MCF 10A (cell line): ENCODE data around the gene SPI1. TPM values are rescaled to one million over a fixed set of nuclear protein-coding genes. Genes with fewer than 3 reads are reported as not detected.

ENCODE experiments used
- BruUV-seq: library from RNA; stranded (reverse); fragments of 400-500 nt; replicated peaks from 2 replicates; lab custom pipeline; 2021; lab: Mats Ljungman, UMichigan
- CTCF ChIA-PET: fragments of 300-600 bp; sonication (Branson Sonifier 250); formaldehyde crosslinking; extraction: SDS; loops from one replicate; lab custom pipeline; 2021; ENCODE audit warnings: antibody characterized with exemption, inconsistent platforms; lab: Yijun Ruan, JAX
- POLR2A ChIA-PET: fragments of 300-600, 350-650 bp; sonication (Branson Sonifier 250); formaldehyde crosslinking; extraction: SDS; loops from one replicate; lab custom pipeline; 2020; ENCODE audit warnings: antibody characterized with exemption, inconsistent platforms; lab: Yijun Ruan, JAX
- DNase-seq: peaks from one replicate; pipeline ENCODE4 v3.0.0-alpha.2; 2018; ENCODE audit not compliant: unreplicated experiment
- H3K27ac Mint-ChIP-seq: one replicate; pipeline ENCODE4 v1.8.0; 2022; ENCODE audit warnings: mild to moderate bottlenecking, low read depth, mixed read lengths; ENCODE audit not compliant: unreplicated experiment
- H3K27me3 Mint-ChIP-seq: one replicate; pipeline ENCODE4 v1.8.0; 2022; ENCODE audit warnings: mixed read lengths; ENCODE audit not compliant: insufficient read depth, unreplicated experiment
- H3K36me3 Mint-ChIP-seq: one replicate; pipeline ENCODE4 v1.8.0; 2022; ENCODE audit warnings: mild to moderate bottlenecking, moderate library complexity, mixed read lengths; ENCODE audit not compliant: insufficient read depth, unreplicated experiment
- H3K4me1 Mint-ChIP-seq: one replicate; pipeline ENCODE4 v1.8.0; 2022; ENCODE audit warnings: mixed read lengths; ENCODE audit not compliant: insufficient read depth, unreplicated experiment
- H3K4me3 Mint-ChIP-seq: one replicate; pipeline ENCODE4 v1.8.0; 2022; ENCODE audit warnings: mild to moderate bottlenecking, moderate library complexity, mixed read lengths; ENCODE audit not compliant: unreplicated experiment
- H3K9me3 Mint-ChIP-seq: one replicate; pipeline ENCODE4 v1.8.0; 2022; ENCODE audit warnings: mixed read lengths; ENCODE audit not compliant: unreplicated experiment
- intact Hi-C: fragments of 100-400 bp; cut with micrococcal nuclease; formaldehyde crosslinking; loops from 2 replicates; pipeline ENCODE4 v1.14.1; 2022
- total RNA-seq: library from RNA; stranded (reverse); gene quantifications from 2 replicates; pipeline ENCODE4 v1.2.3, GENCODE V29; 2022
- TF ChIP-seq, protein P1 (sequence below): fragments of 200-600 bp; IDR thresholded peaks from one replicate; pipeline ENCODE4 v1.8.0; 2022; ENCODE audit warnings: antibody characterized with exemption, mild to moderate bottlenecking; ENCODE audit not compliant: unreplicated experiment

SPI1 gene
- total RNA-seq, 1 experiment from 2014 or later = not detected

DNA sequence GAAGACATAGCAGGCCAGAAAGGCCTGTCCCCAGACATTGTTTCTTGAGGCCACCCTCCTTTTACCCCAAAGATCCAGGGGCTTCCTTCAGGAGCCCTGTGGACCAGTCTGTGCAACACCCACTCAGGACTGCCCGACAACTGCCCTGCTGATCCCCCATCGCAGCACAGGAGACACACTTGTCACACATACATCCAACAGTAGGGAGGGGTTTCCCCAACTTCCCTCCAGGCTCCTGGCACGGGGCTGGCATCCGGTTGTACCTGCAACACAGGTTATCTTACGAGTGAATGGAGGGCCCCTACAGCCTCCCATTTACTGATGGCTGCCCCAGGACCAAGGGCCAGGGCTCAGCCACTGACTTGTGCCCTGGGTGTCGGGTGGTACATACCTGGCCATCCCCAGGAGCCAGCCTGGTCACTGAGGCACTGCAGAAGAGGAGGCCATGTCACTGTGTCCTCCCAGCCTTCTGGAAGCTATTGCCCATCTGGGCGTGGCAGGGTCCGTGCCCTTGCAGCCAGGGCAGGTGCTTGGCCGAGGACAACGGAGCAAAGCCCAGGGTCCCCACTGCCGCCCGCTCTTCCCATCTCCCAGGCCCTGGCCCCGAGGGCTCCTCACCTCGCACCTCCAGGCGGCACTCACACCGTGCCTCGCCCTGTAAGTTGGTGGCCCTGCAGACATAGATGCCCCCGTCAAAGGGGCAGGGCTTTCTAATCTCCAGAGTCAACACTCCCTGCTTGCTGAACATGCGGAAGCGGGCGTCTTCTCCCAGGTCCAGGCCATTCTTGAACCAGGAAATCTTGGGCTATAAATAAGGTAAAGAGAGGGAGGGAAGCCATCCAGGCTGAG is 46.7 kb downstream of the SPI1 start:
- intact Hi-C loops = no loop called here
- CTCF ChIA-PET = interaction anchor here (0.7 kb wide), 1 partner anchor 22 kb away, joined by 4 read pairs; no protein-coding TSS in a partner anchor
- BruUV-seq = no TSS peak
- no peak overlapping the region for H3K4me3 Mint-ChIP-seq
- H3K4me1 Mint-ChIP-seq = no peaks in the 10 kb centered on the region
- peaks cover 25% of the 10 kb centered on the region for H3K36me3 Mint-ChIP-seq
- POLR2A ChIA-PET = no interaction called here
- no peak for DNase-seq
- TF ChIP-seq, protein P1, sequence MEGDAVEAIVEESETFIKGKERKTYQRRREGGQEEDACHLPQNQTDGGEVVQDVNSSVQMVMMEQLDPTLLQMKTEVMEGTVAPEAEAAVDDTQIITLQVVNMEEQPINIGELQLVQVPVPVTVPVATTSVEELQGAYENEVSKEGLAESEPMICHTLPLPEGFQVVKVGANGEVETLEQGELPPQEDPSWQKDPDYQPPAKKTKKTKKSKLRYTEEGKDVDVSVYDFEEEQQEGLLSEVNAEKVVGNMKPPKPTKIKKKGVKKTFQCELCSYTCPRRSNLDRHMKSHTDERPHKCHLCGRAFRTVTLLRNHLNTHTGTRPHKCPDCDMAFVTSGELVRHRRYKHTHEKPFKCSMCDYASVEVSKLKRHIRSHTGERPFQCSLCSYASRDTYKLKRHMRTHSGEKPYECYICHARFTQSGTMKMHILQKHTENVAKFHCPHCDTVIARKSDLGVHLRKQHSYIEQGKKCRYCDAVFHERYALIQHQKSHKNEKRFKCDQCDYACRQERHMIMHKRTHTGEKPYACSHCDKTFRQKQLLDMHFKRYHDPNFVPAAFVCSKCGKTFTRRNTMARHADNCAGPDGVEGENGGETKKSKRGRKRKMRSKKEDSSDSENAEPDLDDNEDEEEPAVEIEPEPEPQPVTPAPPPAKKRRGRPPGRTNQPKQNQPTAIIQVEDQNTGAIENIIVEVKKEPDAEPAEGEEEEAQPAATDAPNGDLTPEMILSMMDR = no peak
- no peaks in the 10 kb centered on the region for H3K9me3 Mint-ChIP-seq
- no peak overlapping the region for H3K27ac Mint-ChIP-seq
- H3K27me3 Mint-ChIP-seq = no peaks in the 10 kb centered on the region

DNA sequence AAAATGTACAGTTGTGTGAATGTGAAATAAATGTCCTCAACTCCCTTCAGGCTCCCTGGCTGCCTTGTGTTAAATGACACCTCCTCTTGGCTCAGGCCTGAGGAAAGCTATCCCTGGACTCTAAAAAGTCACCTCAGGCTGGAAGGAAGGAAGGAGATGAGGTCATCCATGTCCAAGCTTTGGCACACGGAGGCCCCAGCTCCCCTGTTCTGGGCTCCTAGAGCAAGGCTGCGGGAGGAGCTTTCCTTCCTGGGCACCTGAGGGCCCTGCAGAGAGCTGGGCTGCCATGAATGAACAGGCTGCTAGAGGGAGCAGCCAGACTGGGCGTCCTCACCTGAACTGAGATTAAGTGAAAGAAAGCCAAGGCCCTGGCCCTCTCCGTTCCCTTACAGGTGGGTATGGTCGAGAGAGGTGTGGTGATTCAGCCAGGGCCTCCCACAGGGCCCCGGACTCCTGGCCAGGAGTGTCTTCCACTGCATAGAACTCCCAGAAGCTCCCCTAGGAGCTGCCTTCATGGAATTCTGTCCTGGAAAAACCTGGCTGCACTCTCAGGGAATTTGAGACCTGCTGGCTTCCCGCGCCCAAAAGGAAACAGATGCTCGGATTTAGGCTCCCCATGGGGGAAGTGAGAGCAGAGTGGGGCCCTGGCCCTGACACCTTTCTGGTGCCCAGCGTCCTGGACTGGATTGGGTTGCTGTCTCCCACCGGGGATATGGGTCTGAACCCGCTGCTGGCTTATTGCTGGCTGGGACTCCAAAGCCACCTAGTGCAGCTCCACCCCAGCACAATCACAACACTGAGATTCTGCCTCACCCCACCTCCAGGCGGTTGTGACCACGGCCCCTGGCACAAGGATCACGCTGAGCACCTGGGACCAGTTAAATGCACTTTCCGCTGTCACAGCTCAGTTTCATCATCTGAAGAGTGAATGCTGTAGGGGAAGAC is 48.1 kb downstream of the SPI1 start:
- ChIA-PET CTCF (interaction anchor here (0.7 to 1.2 kb wide), 3 partner anchors 31 to 418 kb away, joined by 3 to 4 read pairs (median 3); no protein-coding TSS in a partner anchor), POLR2A (interaction anchor here (1.2 kb wide), 1 partner anchor 10 kb away, joined by 3 read pairs; no protein-coding TSS in a partner anchor)
- Mint-ChIP-seq H3K9me3 (no peaks in the 10 kb centered on the region), H3K4me3 (no peak overlapping the region), H3K36me3 (peaks cover 25% of the 10 kb centered on the region), H3K27ac (no peak overlapping the region), H3K4me1 (peaks cover 2% of the 10 kb centered on the region), H3K27me3 (no peaks in the 10 kb centered on the region)
- intact Hi-C loops = no loop called here
- no TSS peak for BruUV-seq
- TF ChIP-seq, protein P1 = no peak
- peak; percentile 8 for DNase-seq

DNA sequence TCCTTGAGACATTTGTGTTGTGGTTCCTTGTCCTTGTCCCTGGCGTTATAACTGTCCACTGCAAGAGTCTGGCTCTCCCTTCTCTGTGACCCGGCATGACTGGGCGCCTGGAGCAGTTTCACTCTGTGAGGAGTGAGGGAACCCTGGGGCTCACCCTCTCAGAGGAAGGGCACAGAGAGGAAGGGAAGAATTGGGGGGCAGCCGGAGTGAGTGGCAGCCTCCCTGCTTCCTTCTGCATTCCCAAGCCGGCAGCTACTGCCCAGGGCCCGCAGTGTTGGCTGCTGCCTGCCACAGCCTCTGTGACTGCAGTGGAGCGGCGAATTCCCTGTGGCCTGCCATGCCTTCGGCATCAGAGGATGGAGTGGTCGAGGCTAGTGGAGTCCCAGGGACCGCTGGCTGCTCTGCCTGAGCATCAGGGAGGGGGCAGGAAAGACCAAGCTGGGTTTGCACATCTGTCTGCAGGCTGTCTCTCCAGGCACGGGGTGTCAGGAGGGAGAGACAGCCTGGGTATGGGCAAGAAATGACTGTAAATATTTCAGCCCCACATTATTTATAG is 48.8 kb downstream of the SPI1 start:
- no peak for DNase-seq
- TF ChIP-seq, protein P1 = no peak
- intact Hi-C loops = no loop called here
- H3K4me3 Mint-ChIP-seq = no peak overlapping the region
- H3K27me3 Mint-ChIP-seq = no peaks in the 10 kb centered on the region
- H3K9me3 Mint-ChIP-seq = no peaks in the 10 kb centered on the region
- POLR2A ChIA-PET = interaction anchor here (1.2 kb wide), 1 partner anchor 9 kb away, joined by 3 read pairs; no protein-coding TSS in a partner anchor
- CTCF ChIA-PET = interaction anchor here (0.7 kb wide), 2 partner anchors 32 to 417 kb away, joined by 3 read pairs; no protein-coding TSS in a partner anchor
- peak overlapping the region; percentile 35 for H3K27ac Mint-ChIP-seq
- H3K4me1 Mint-ChIP-seq = peaks cover 7% of the 10 kb centered on the region
- TSS peak; percentile 36 for BruUV-seq
- peaks cover 25% of the 10 kb centered on the region for H3K36me3 Mint-ChIP-seq
